ENCODE results near the gene DTWD1. TPM values are rescaled to one million over a fixed set of nuclear protein-coding genes. Genes with fewer than 3 reads are reported as not detected.

The DTWD1 gene, protein sequence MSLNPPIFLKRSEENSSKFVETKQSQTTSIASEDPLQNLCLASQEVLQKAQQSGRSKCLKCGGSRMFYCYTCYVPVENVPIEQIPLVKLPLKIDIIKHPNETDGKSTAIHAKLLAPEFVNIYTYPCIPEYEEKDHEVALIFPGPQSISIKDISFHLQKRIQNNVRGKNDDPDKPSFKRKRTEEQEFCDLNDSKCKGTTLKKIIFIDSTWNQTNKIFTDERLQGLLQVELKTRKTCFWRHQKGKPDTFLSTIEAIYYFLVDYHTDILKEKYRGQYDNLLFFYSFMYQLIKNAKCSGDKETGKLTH
- total RNA-seq (18.7 and 20.1 TPM in 2 replicates), polyA plus RNA-seq (3.0 and 4.6 TPM in 2 replicates), polyA minus RNA-seq (4.5 and 5.4 TPM in 2 replicates), Bru-seq, nascent RNA (percentile 74 among the genes with signal in this experiment), BruChase-seq, experiment 1, labeled RNA remaining after a 6-hour chase (percentile 62 among the genes with signal in this experiment), BruChase-seq, experiment 2, labeled RNA remaining after a 2-hour chase (percentile 70 among the genes with signal in this experiment)
- 9.1 and 10.5 TPM in 2 replicates for polyA plus RNA-seq (2011; cell fraction: cytosol; rRNA removed)
- polyA plus RNA-seq (2011; cell fraction: nucleus; rRNA removed) = 10.1 and 12.0 TPM in 2 replicates
- polyA plus RNA-seq (2012) = 16.9 and 28.5 TPM in 2 replicates
- 20.5 TPM for polyA minus RNA-seq (2011; cell fraction: cytosol; rRNA and poly(A)+ RNA removed)
- 11.3 and 16.8 TPM in 2 replicates for polyA minus RNA-seq (2011; cell fraction: nucleus; rRNA and poly(A)+ RNA removed)
- long read RNA-seq, full-length matches to known transcripts = 46 of 57 reads
- long read RNA-seq, partial matches to known transcripts = 4 of 57 reads
- long read RNA-seq, other reads (novel, unspliced or antisense) = 7 of 57 reads

DNA sequence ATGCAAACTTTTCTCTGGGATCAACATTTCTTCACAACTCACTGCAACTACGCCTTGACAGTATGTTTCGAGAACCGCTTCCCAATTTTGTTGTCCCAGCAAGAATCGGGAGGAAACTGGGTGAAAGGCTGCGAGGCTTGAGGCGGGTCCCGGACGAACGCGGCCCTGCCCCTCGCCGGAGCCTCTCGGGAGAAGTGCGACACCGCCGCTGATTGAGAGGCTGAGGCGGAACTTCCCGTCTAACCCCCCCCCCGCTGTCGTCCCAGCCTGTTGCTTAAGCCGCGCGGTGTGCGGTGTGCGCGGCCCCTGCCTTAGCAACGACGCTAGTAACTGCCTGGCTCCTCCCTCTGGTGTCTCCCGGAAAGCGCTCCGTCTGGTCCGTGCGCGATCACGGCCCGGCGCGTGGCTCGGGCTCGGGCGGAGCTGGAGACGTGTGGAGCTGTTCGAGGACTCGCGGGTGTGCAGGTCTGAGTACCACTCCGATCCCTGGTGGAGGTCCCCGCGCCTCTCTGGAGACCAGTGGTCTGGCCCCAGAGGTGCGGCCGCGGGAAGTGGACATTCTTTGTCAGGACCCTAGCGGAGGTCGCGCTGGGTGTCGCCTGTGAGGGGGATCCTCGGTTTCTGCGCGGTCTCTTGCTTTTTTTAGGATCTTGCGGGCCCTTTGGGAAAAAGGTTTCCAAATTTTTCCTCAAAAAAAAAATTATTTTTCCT lies at the start of gene DTWD1, which contains the start of gene FAM227B:
Gene DTWD1, plus strand, starts transcription at position 391 of the 711 bp plus-strand sequence. CDS start 4,120 bp downstream, outside the sequence.
Gene FAM227B, minus strand, starts transcription at position 161 of the 711 bp plus-strand sequence. CDS start 5,647 bp downstream, outside the sequence.
- Histone ChIP-seq H3K4me3 (replicated peaks in 1 of 3; ENCODE audit: insufficient read depth in 1 of 3, low read depth in 1 of 3, low read length in 3 of 3) (peak within 1 kb of the TSS; percentile 79 to 95 (median 91)), H3K9me3 (replicated peaks; ENCODE audit: control insufficient read depth, insufficient read depth, low read length) (peaks cover 2% of the 10 kb centered on the region), H3K36me3 (ENCODE audit: control insufficient read depth in 2 of 2, extremely low read depth in 1 of 2, insufficient read depth in 2 of 2, low read length in 2 of 2) (peaks cover 2 to 7% of the 10 kb centered on the region in 2 experiments), H3K4me2 (ENCODE audit: insufficient read depth, low read length) (peak within 1 kb of the TSS; percentile 99), H2AFZ (ENCODE audit: low read depth, low read length) (peak within 1 kb of the TSS; percentile 78), H3K79me2 (ENCODE audit: control insufficient read depth, insufficient read depth, low read length) (peaks cover 31% of the 10 kb centered on the region), H3K27me3 (ENCODE audit: control insufficient read depth in 2 of 2, insufficient read depth in 2 of 2, low read length in 2 of 2) (no peaks in the 10 kb centered on the region), H4K20me1 (replicated peaks; ENCODE audit: control insufficient read depth, extremely low read depth, insufficient read depth, low read length) (no peaks in the 10 kb centered on the region), H3K4me1 (ENCODE audit: control insufficient read depth, extremely low read depth, insufficient read depth, low read length) (peaks cover 11% of the 10 kb centered on the region), H3K9me1 (replicated peaks; ENCODE audit: control insufficient read depth, extremely low read depth, insufficient read depth, low read length) (no peaks in the 10 kb centered on the region), H3K27ac (ENCODE audit: insufficient read depth, low read depth, low read length) (peak within 1 kb of the TSS; percentile 64), H3K9ac (replicated peaks; ENCODE audit: extremely low read depth, insufficient read depth, low read length) (peak within 1 kb of the TSS; percentile 87)
- ChIA-PET CTCF (no interaction called here), POLR2A (no interaction called here)
- DNase-seq (ENCODE audit: low read depth, low spot score) (peak; percentile 98), FAIRE-seq (peak; percentile 98)
- peak; percentile 76 for TF ChIP-seq MYC (IDR thresholded peaks at IDR 0.05; ENCODE audit: low read depth, low read length)
- TF ChIP-seq FOS (IDR thresholded peaks at IDR 0.05; ENCODE audit: borderline replicate concordance, insufficient read depth, low read length) = no peak
- TF ChIP-seq, protein P1, sequence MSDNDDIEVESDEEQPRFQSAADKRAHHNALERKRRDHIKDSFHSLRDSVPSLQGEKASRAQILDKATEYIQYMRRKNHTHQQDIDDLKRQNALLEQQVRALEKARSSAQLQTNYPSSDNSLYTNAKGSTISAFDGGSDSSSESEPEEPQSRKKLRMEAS (IDR thresholded peaks at IDR 0.05; ENCODE audit: insufficient read depth, insufficient read length) = peak; percentile 88
- peak; percentile 95 for TF ChIP-seq POLR2AphosphoS5 (IDR thresholded peaks at IDR 0.05; ENCODE audit: insufficient read depth, low read depth, low read length)
- peak; percentile 88 for TF ChIP-seq POLR2A (IDR thresholded peaks at IDR 0.05; ENCODE audit: low read depth, low read length)
- TF ChIP-seq, protein P2, sequence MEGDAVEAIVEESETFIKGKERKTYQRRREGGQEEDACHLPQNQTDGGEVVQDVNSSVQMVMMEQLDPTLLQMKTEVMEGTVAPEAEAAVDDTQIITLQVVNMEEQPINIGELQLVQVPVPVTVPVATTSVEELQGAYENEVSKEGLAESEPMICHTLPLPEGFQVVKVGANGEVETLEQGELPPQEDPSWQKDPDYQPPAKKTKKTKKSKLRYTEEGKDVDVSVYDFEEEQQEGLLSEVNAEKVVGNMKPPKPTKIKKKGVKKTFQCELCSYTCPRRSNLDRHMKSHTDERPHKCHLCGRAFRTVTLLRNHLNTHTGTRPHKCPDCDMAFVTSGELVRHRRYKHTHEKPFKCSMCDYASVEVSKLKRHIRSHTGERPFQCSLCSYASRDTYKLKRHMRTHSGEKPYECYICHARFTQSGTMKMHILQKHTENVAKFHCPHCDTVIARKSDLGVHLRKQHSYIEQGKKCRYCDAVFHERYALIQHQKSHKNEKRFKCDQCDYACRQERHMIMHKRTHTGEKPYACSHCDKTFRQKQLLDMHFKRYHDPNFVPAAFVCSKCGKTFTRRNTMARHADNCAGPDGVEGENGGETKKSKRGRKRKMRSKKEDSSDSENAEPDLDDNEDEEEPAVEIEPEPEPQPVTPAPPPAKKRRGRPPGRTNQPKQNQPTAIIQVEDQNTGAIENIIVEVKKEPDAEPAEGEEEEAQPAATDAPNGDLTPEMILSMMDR (IDR thresholded peaks at IDR 0.05; ENCODE audit: extremely low read depth in 1 of 2, insufficient read depth in 1 of 2, low read depth in 1 of 2, low read length in 2 of 2) = no peak
- no peak for TF ChIP-seq JUN (IDR thresholded peaks at IDR 0.05; ENCODE audit: borderline replicate concordance, insufficient read depth, insufficient read length, low read depth)
- no peak for TF ChIP-seq EZH2 (IDR thresholded peaks at IDR 0.05; ENCODE audit: borderline replicate concordance, low read depth, low read length, severe bottlenecking)
- TF ChIP-seq GATA2 (IDR thresholded peaks at IDR 0.05; ENCODE audit: insufficient read depth, insufficient read length, low read depth, low read length) = no peak
- BruUV-seq (replicated peaks) = TSS peak; percentile 72
- intact Hi-C loops (cut with micrococcal nuclease) (loop anchor here (1.0 to 10.0 kb wide), 7 partner anchors 386 to 1474 kb away; partner anchors contain the start of genes COPS2, GALK2, SHC4 and TNFAIP8L3), dilution Hi-C loops (cut with MboI; ENCODE audit: extremely low pct_ligation_motif_present, low sequenced_read_pairs) (no loop called here)

All from endothelial cell of umbilical vein (primary cell).